Osteocyte (in vitro differentiated cells): Measurements from ENCODE around the gene EIF2S1. TPM values are rescaled to one million over a fixed set of nuclear protein-coding genes. Genes with fewer than 3 reads are reported as not detected.
"Not testable (repeated sequence)": the region's sequence is repeated elsewhere in the genome, so short reads cannot be mapped to it uniquely, and the experiment has no call there.

ENCODE experiments used
- DNase-seq: peaks from one replicate; pipeline ENCODE4 v3.0.0; 2021; ENCODE audit warnings: mixed read lengths; ENCODE audit not compliant: unreplicated experiment; ENCODE audit errors: extremely low spot score
- H3K27ac Mint-ChIP-seq: one replicate; pipeline ENCODE4 v1.8.0; 2021; ENCODE audit warnings: mild to moderate bottlenecking, mixed read lengths; ENCODE audit not compliant: unreplicated experiment
- H3K27me3 Mint-ChIP-seq: one replicate; pipeline ENCODE4 v1.8.0; 2021; ENCODE audit warnings: mixed read lengths; ENCODE audit not compliant: unreplicated experiment
- H3K36me3 Mint-ChIP-seq: one replicate; pipeline ENCODE4 v1.8.0; 2021; ENCODE audit warnings: mixed read lengths; ENCODE audit not compliant: unreplicated experiment
- H3K4me1 Mint-ChIP-seq: one replicate; pipeline ENCODE4 v1.8.0; 2021; ENCODE audit warnings: mixed read lengths; ENCODE audit not compliant: unreplicated experiment
- H3K4me3 Mint-ChIP-seq: one replicate; pipeline ENCODE4 v1.8.0; 2021; ENCODE audit warnings: mild to moderate bottlenecking, moderate library complexity, mixed read lengths; ENCODE audit not compliant: unreplicated experiment
- H3K9me3 Mint-ChIP-seq: one replicate; pipeline ENCODE4 v1.8.0; 2021; ENCODE audit warnings: mixed read lengths; ENCODE audit not compliant: unreplicated experiment
- CTCF ChIP-seq: fragments of 200-600 bp; sonication (generic); IDR thresholded peaks from 2 replicates; pipeline ENCODE4 v1.5.0; 2021; ENCODE audit warnings: antibody characterized with exemption, mild to moderate bottlenecking, moderate library complexity
- long read RNA-seq: library from polyadenylated mRNA; unstranded; transcript quantifications from one replicate; pipeline ENCODE4 v2.0.0, GENCODE V29; 2021
- total RNA-seq: library from RNA; stranded (reverse); gene quantifications from 2 replicates; pipeline ENCODE4 v1.2.1, GENCODE V29; 2021

EIF2S1 gene
- 85.3 and 90.1 TPM in 2 replicates for total RNA-seq
- long read RNA-seq, full-length matches to known transcripts = 654 of 687 reads
- long read RNA-seq, partial matches to known transcripts = 11 of 687 reads
- long read RNA-seq, other reads (novel, unspliced or antisense) = 22 of 687 reads

- H3K4me3 Mint-ChIP-seq = peak within 1 kb of the TSS; percentile 96
- no peaks in the 10 kb centered on the region for H3K9me3 Mint-ChIP-seq
- TF ChIP-seq CTCF = peak; percentile 97
- peak within 1 kb of the TSS; percentile 97 for H3K27ac Mint-ChIP-seq
- peak; percentile 100 for DNase-seq
- H3K27me3 Mint-ChIP-seq = no peaks in the 10 kb centered on the region
- H3K4me1 Mint-ChIP-seq = peaks cover 41% of the 10 kb centered on the region
- peaks cover 7% of the 10 kb centered on the region for H3K36me3 Mint-ChIP-seq
Observed at GRCh38 chr14:67359775-67360469, at the start of gene EIF2S1, which contains the start of gene ATP6V1D. TSS of gene EIF2S1 (plus strand) at chr14:67360328. CDS start at chr14:67364768, 4,440 bp downstream. TSS of gene ATP6V1D (minus strand) at chr14:67359804. CDS start at chr14:67359698, 106 bp downstream.

GRCh38 chr14:67311868-67312267 lies 48.3 kb upstream of the EIF2S1 start:
- TF ChIP-seq CTCF = no peak

GRCh38 chr14:67313153-67313552 lies 47.0 kb upstream of the EIF2S1 start:
- TF ChIP-seq CTCF = no peak
- no peak overlapping the region for H3K27ac Mint-ChIP-seq
- no peak for DNase-seq
- no peaks in the 10 kb centered on the region for H3K9me3 Mint-ChIP-seq
- no peaks in the 10 kb centered on the region for H3K4me1 Mint-ChIP-seq
- H3K4me3 Mint-ChIP-seq = no peak overlapping the region
- no peaks in the 10 kb centered on the region for H3K27me3 Mint-ChIP-seq
- H3K36me3 Mint-ChIP-seq = peaks cover 8% of the 10 kb centered on the region

More at GRCh38 chr14:67311868-67312267, 48.3 kb upstream of the EIF2S1 start:
- Mint-ChIP-seq H3K36me3 (peaks cover 4% of the 10 kb centered on the region), H3K9me3 (no peaks in the 10 kb centered on the region), H3K4me1 (no peaks in the 10 kb centered on the region), H3K27me3 (no peaks in the 10 kb centered on the region), H3K4me3 (no peak overlapping the region), H3K27ac (no peak overlapping the region)
- no peak for DNase-seq

GRCh38 chr14:67317822-67318221 lies 42.3 kb upstream of the EIF2S1 start:
- no peaks in the 10 kb centered on the region for H3K27me3 Mint-ChIP-seq
- TF ChIP-seq CTCF = no peak
- H3K4me1 Mint-ChIP-seq = no peaks in the 10 kb centered on the region
- DNase-seq = no peak
- H3K27ac Mint-ChIP-seq = no peak overlapping the region
- H3K4me3 Mint-ChIP-seq = no peak overlapping the region
- H3K36me3 Mint-ChIP-seq = peaks cover 18% of the 10 kb centered on the region
- no peaks in the 10 kb centered on the region for H3K9me3 Mint-ChIP-seq

- no peak for TF ChIP-seq CTCF
Observed at GRCh38 chr14:67319142-67319541, 41.0 kb upstream of the EIF2S1 start.

GRCh38 chr14:67329666-67330065 lies 30.5 kb upstream of the EIF2S1 start:
- H3K27me3 Mint-ChIP-seq, H3K27ac Mint-ChIP-seq, H3K9me3 Mint-ChIP-seq, H3K4me3 Mint-ChIP-seq, DNase-seq: not testable (repeated sequence)
- peaks cover 23% of the 10 kb centered on the region for H3K4me1 Mint-ChIP-seq
- H3K36me3 Mint-ChIP-seq = peaks cover 40% of the 10 kb centered on the region

More at GRCh38 chr14:67319142-67319541, 41.0 kb upstream of the EIF2S1 start:
- H3K4me1 Mint-ChIP-seq = no peaks in the 10 kb centered on the region
- no peak overlapping the region for H3K27ac Mint-ChIP-seq
- H3K36me3 Mint-ChIP-seq = peaks cover 22% of the 10 kb centered on the region
- no peaks in the 10 kb centered on the region for H3K9me3 Mint-ChIP-seq
- H3K27me3 Mint-ChIP-seq = no peaks in the 10 kb centered on the region
- DNase-seq = no peak
- H3K4me3 Mint-ChIP-seq = no peak overlapping the region
